GM12878 (cell line): ENCODE results near the gene DIP2A. TPM values are rescaled to one million over a fixed set of nuclear protein-coding genes. Genes with fewer than 3 reads are reported as not detected.

Experiments used
- ATAC-seq: fragments of 200-7000 bp; cut with Tn5 transposase; 3 replicates; pipeline ENCODE4 v1.9.1; 2020; ENCODE audit warnings: mild to moderate bottlenecking, moderate library complexity
- BruUV-seq: library from RNA; stranded (reverse); fragments of 400-500 nt; replicated peaks from 2 replicates; lab custom pipeline; 2021; lab: Mats Ljungman, UMichigan
- CTCF ChIA-PET: fragments of 300-600 bp; sonication (Branson Sonifier 250); formaldehyde crosslinking; extraction: SDS; loops from one replicate; lab custom pipeline; 2021; ENCODE audit warnings: inconsistent platforms; lab: Yijun Ruan, JAX
- POLR2A ChIA-PET: fragments of 350-600 bp; formaldehyde crosslinking; extraction: SDS; loops from one replicate; lab custom pipeline; 2021; ENCODE audit warnings: inconsistent platforms; lab: Charles Lee
- RAD21 ChIA-PET: fragments of 300-600 bp; sonication (Branson Sonifier 250); formaldehyde crosslinking; loops from one replicate; lab custom pipeline; 2023; ENCODE audit warnings: antibody characterized with exemption; ENCODE audit not compliant: unreplicated experiment; lab: Charles Lee
- SMC1A ChIA-PET: fragments of 300-600 bp; sonication (Branson Sonifier 250); formaldehyde crosslinking; loops from one replicate; lab custom pipeline; 2023; ENCODE audit not compliant: unreplicated experiment, uncharacterized antibody; lab: Charles Lee
- DNase-seq: peaks from one replicate; pipeline ENCODE4 v3.0.0-alpha.2; 2011; ENCODE audit warnings: low read depth, low spot score
- FAIRE-seq: peaks from 3 replicates; lab custom pipeline; 2011; peaks lifted over from hg19 to GRCh38; lab: Jason Lieb, UNC
- H2AFZ ChIP-seq: 2 replicates; pipeline ENCODE4 v1.6.0; 2011; ENCODE audit warnings: low read depth, low read length, control low read depth; ENCODE audit not compliant: control insufficient read depth
- H3K27ac ChIP-seq: 2 replicates; pipeline ENCODE4 v1.5.1; 2011; ENCODE audit warnings: control low read depth; ENCODE audit not compliant: control insufficient read depth, insufficient read depth
- H3K27me3 ChIP-seq, 2 experiments: replicated peaks in 1 of 2; 2 replicates each; pipeline versions ENCODE4 v1.6.0 to v1.6.1; 2011; ENCODE audit warnings: low read length in 1 of 2; ENCODE audit not compliant: control insufficient read depth in 2 of 2, insufficient read depth in 2 of 2
- H3K36me3 ChIP-seq, 2 experiments: 2 replicates each; pipeline ENCODE4 v1.5.1; 2011; ENCODE audit warnings: low read length in 1 of 2; ENCODE audit not compliant: control insufficient read depth in 2 of 2, insufficient read depth in 2 of 2
- H3K4me1 ChIP-seq: 2 replicates; pipeline ENCODE4 v1.6.1; 2011; ENCODE audit warnings: mild to moderate bottlenecking, low read length, moderate library complexity, mixed read lengths; ENCODE audit not compliant: control insufficient read depth, insufficient read depth
- H3K4me2 ChIP-seq: 2 replicates; pipeline ENCODE4 v1.6.0; 2011; ENCODE audit warnings: control low read depth; ENCODE audit not compliant: control insufficient read depth, insufficient read depth
- H3K4me3 ChIP-seq: fragments of 200-600 bp; sonication (generic); 2 replicates; pipeline ENCODE4 v1.5.1; 2016
- H3K79me2 ChIP-seq: 2 replicates; pipeline ENCODE4 v1.6.0; 2011; ENCODE audit warnings: low read length; ENCODE audit not compliant: control insufficient read depth, insufficient read depth
- H3K9ac ChIP-seq: 2 replicates; pipeline ENCODE4 v1.8.0; 2011; ENCODE audit warnings: low read length, control low read depth, mixed read lengths; ENCODE audit not compliant: control insufficient read depth, insufficient read depth
- H3K9me3 ChIP-seq: replicated peaks from 3 replicates; pipeline ENCODE4 v1.5.1; 2011; ENCODE audit warnings: mild to moderate bottlenecking, low read length; ENCODE audit not compliant: control insufficient read depth, insufficient read depth
- H4K20me1 ChIP-seq: 2 replicates; pipeline ENCODE4 v1.6.0; 2011; ENCODE audit not compliant: control insufficient read depth, insufficient read depth
- MTA2 ChIP-seq: fragments of 450-650 bp; IDR thresholded peaks from 2 replicates; pipeline ENCODE4 v1.6.1; 2016; ENCODE audit warnings: low read depth, mild to moderate bottlenecking, moderate library complexity
- NKRF ChIP-seq: fragments of 450-650 bp; conservative IDR thresholded peaks from 2 replicates; pipeline ENCODE4 v1.6.1; 2017; ENCODE audit warnings: mild to moderate bottlenecking, moderate library complexity
- PKNOX1 ChIP-seq: fragments of 450-650 bp; IDR thresholded peaks from 2 replicates; pipeline ENCODE4 v1.6.1; 2016; ENCODE audit warnings: mild to moderate bottlenecking
- TCF3 ChIP-seq: IDR thresholded peaks from 2 replicates; pipeline ENCODE4 v1.6.1; 2012; ENCODE audit warnings: low read depth, mild to moderate bottlenecking, low read length, borderline replicate concordance; ENCODE audit not compliant: insufficient read depth
- ZBTB4 ChIP-seq: fragments of 450-650 bp; formaldehyde crosslinking; IDR thresholded peaks from 2 replicates; pipeline ENCODE4 v1.4.0; 2022; ENCODE audit warnings: mild to moderate bottlenecking, moderate library complexity
- WGBS: methylation state at CpG from one replicate; pipeline ENCODE4 v1.1.6; 2016; ENCODE audit warnings: low lambda C conversion rate; ENCODE audit not compliant: insufficient replicate concordance, insufficient coverage; ENCODE audit errors: missing lambda C conversion rate; 5-methylcytosine and 5-hydroxymethylcytosine counted together
- in situ Hi-C: fragments of 300-500 bp; cut with MboI; formaldehyde crosslinking; loops from 9 replicates; pipeline ENCODE4 v1.14.3; 2018; ENCODE audit warnings: mixed read lengths
- intact Hi-C: fragments of 100-400 bp; cut with micrococcal nuclease; formaldehyde crosslinking; loops from one replicate; pipeline ENCODE4 v1.14.2; 2022; ENCODE audit not compliant: unreplicated experiment
- polyA plus RNA-seq, 11 experiments: library from polyadenylated mRNA; depleted of rRNA in 4 of 11; unstranded in 6 of 11; stranded (reverse) in 5 of 11; fragments of >200 nt; fragmentation: Nextera tagmentation in 4 of 11; fragmentation: Illumina TruSeq in 1 of 11; extraction: Ambion mirVana in 4 of 11; extraction: Trizol in 1 of 11; gene quantifications; 1 replicate in 1 of 11; 2 replicates in 10 of 11; pipeline versions ENCODE4 v1.2.1 to v1.2.3, GENCODE V29; 2011 to 2016; ENCODE audit warnings: inconsistent platforms in 2 of 11, missing spikeins in 2 of 11, low read depth in 1 of 11
- total RNA-seq, 4 experiments: library from RNA; depleted of rRNA in 3 of 4; stranded (reverse); fragments of >200 nt in 3 of 4; fragmentation: Illumina TruSeq in 1 of 4; extraction: Trizol in 1 of 4; gene quantifications; 2 replicates each; pipeline versions ENCODE4 v1.2.1 to v1.2.3, GENCODE V29; 2013 to 2021

Gene DIP2A
- total and polyA plus RNA-seq, 10 of the 15 experiments (the other 5 are each of a cell fraction or from before 2014, with no cell fraction given), result 1.7 to 25.5 (median 12.2) TPM

GRCh38 chr21:46585191-46585953, 126.7 kb downstream of the DIP2A start:
- ChIA-PET POLR2A (no interaction called here), RAD21 (no interaction called here), CTCF (no interaction called here), SMC1A (no interaction called here)
- Histone ChIP-seq H3K27me3 (no peaks in the 10 kb centered on the region), H2AFZ (no peak overlapping the region), H3K4me2 (no peak overlapping the region), H3K79me2 (no peaks in the 10 kb centered on the region), H3K36me3 (no peaks in the 10 kb centered on the region; a peak in 1 of 4 replicates), H3K9me3 (no peaks in the 10 kb centered on the region; the same call in 2 of the 3 replicates), H3K4me3 (no peak overlapping the region), H3K27ac (no peak overlapping the region), H3K9ac (no peak overlapping the region), H4K20me1 (no peaks in the 10 kb centered on the region), H3K4me1 (no peaks in the 10 kb centered on the region)
- ATAC-seq, result no peak
- intact Hi-C loops (no loop called here), in situ Hi-C loops (no loop called here)
- DNase-seq, result no peak
- 89% methylated on average over 7 of the region's 7 CpGs for WGBS
- no peak for FAIRE-seq
- no TSS peak for BruUV-seq
- TF ChIP-seq NKRF (no peak), TCF3 (no peak)

GRCh38 chr21:46594276-46594675, 135.6 kb downstream of the DIP2A start:
- H3K36me3 ChIP-seq, result no peaks in the 10 kb centered on the region
- H3K79me2 ChIP-seq, result no peaks in the 10 kb centered on the region
- H3K4me1 ChIP-seq, result no peaks in the 10 kb centered on the region
- intact Hi-C loops (no loop called here), in situ Hi-C loops (no loop called here)
- 70% methylated on average over 8 of the region's 8 CpGs for WGBS
- DNase-seq, result no peak
- no peak overlapping the region for H3K4me2 ChIP-seq
- no peaks in the 10 kb centered on the region for H4K20me1 ChIP-seq
- no peaks in the 10 kb centered on the region for H3K27me3 ChIP-seq
- SMC1A ChIA-PET, result no interaction called here
- FAIRE-seq, result no peak
- POLR2A ChIA-PET, result no interaction called here
- H3K9ac ChIP-seq, result no peak overlapping the region
- CTCF ChIA-PET, result no interaction called here
- H3K9me3 ChIP-seq, result peaks cover 2% of the 10 kb centered on the region; the same call in 2 of the 3 replicates
- no peak overlapping the region for H2AFZ ChIP-seq
- RAD21 ChIA-PET, result no interaction called here
- H3K27ac ChIP-seq, result no peak overlapping the region
- no peak overlapping the region for H3K4me3 ChIP-seq
- TF ChIP-seq MTA2, result no peak
- no peak for TF ChIP-seq ZBTB4 (CRISPR knock-in tag)
- TF ChIP-seq PKNOX1, result no peak
- BruUV-seq, result no TSS peak
- no peak for ATAC-seq
